Caki2 (cell line): ENCODE data around the gene MLH3. TPM values are rescaled to one million over a fixed set of nuclear protein-coding genes. Genes with fewer than 3 reads are reported as not detected.

Source experiments
- DNase-seq: peaks from one replicate; pipeline ENCODE4 v3.0.0-alpha.2; 2015; ENCODE audit warnings: low read depth
- in situ Hi-C: cut with HindIII; loops from 2 replicates; pipeline ENCODE4 v1.10.0; 2016; ENCODE audit warnings: low sequenced_read_pairs, low pct_unique_long_range_greater_than_20kb, mixed read lengths
- total RNA-seq: library from RNA; depleted of rRNA; stranded (reverse); fragments of >200 nt; shearing (Covaris generic); gene quantifications from 2 replicates; pipeline ENCODE4 v1.2.3, GENCODE V29; 2014; ENCODE audit warnings: low replicate concordance; rRNA removed

The MLH3 gene
- total RNA-seq: 17.1 and 22.5 TPM in 2 replicates

DNA sequence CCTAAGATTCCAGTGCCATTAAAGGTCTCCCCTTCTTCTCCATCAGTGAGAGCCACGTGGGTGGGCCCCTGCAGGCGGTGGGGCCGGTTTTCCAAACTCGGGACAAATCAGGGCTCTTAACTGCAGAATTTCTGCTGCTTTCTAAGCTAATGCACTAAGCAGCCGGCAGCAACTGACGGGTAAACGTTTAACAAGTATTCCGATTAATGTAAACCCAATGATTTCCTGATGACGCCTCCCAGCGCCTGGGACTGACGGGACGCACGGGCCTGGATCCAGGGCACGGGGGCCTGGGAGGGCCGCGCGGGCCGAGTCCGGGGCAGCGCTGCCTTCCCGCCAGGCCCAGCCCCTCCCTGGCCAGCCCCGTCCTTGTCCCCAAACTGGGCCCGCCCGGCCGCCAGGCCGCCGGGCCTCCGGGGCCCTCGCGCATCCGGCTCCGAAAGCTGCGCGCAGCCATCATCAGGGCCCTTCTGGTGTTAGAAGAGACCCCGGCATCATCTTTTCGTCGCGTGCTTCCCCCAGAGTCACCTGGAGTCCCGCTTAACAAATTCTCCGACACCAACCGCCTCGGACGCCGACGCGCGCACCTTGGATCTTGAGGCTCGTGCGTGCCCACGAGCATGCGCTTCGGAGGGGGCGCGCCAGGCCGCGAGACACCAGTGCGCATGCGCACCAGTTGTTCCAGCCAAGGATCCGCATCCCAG, at the start of gene MLH3:
Gene MLH3, minus strand, starts transcription at position 616 of the 704 bp plus-strand sequence. CDS start 1,812 bp downstream, outside the sequence.
- in situ Hi-C loops: no loop called here
- peak; percentile 80 for DNase-seq

DNA sequence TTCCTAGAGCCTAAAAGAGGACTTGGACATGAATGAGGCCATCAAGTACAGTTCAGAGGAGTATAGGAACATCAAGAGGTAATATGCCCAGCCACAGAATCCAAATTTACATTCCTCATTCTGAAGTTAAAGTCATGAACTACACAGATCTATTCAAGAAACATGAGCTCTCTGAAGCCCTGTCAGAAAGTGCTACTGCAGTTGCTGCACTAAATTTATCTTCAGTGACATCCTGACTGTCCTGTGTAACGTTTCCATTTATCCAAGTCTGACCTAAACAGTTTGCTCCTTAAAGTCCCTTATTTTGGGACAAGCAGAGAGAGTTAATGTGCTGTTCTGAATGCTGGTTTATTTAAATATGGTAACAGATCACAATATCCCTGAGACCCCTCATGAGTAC, 47.4 kb upstream of the MLH3 start:
- in situ Hi-C loops: no loop called here
- DNase-seq: no peak

DNA sequence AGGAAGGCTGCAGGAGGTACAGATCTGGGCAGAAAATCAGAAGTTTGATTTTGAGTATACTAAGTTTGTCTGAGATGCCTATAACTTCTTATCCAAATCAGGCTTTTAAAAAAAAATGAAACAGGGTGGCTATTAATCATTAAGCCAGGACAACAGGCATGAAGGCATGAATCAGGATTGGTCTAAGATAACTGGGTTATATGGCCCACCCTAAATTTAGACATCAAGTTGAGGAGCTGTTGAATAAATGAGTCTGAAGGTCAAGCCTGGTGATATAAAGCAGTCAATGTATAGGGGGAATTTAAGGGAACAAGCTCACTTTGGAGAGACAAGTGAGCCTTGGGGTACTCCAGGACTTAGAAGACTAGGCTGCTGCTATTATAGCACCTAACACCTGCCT, 46.9 kb upstream of the MLH3 start:
- in situ Hi-C loops: no loop called here
- DNase-seq: no peak

DNA sequence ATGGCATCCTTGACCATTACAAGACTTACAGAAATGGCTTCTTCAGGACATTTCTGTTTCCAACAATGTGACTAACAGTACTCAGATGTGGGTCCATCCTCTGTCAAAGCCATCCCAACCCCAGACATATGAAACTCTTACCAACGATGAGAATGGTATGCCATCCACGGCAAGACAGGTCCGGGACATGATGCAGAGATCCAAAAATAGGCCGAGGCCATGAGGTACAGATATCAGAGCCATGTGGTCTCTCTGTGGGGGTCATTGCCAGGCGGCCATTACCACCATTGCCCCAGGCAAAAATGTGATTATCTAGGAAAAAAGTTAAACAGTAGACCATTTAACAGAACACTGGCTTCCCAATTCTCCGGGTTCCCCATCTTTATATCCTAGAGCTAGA, 45.7 kb upstream of the MLH3 start:
- in situ Hi-C loops: no loop called here
- no peak for DNase-seq

DNA sequence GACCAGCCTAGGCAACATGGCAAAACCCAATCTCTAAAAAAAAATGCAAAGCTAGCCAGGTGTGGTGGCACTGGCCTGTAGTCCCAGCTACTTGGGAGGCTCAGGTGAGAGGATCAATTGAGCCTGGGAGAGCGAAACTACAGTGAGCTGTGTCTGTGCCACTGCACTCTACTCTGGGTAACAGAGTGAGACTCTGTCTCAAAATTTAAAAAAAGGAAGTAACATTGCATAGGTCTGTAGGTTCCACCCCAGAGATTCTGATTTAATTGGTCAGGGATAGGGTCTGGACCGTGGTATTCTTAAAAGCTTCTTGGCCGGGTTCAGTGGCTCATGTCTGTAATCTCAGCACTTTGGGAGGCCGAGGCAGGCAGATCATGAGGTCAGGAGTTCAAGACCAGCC, 44.4 kb upstream of the MLH3 start:
- in situ Hi-C loops: no loop called here
- no peak for DNase-seq

DNA sequence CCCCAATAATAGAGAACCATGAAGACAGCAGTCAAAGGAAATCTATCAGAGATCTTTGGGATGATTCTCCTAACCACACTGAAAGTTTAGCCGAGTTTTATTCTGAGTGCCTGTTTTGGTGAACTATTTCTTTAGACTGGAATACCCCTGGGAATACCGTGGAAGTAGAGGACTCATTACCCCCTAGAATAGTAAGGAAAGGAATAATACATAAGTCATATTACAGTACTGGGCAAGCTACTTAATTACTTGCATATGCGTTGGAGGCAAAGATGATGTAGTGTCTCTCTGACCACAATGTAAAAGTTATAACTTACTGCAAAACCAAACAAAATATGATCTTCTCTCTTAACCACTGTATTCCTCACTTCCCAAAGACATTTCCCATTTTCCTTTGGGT, 43.6 kb upstream of the MLH3 start:
- no peak for DNase-seq
- in situ Hi-C loops: no loop called here

DNA sequence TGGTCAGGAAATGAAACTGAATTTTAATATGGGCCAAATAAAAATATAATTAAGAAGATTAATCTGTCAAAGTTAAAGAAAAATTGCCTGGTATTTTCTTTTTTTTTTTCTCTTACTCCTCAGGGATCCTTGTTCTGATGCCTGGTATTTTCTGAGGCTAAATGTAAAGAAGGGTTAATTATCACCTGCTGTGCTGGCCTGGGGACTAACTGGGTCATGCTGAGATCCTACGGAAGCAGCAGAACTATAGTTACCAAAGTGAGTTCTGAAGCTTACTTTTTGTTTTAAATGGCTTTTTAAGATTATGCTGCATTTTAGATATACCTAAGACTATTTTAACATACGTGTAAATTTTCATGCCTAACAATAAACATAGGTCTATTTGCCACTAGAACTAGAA, 41.4 kb upstream of the MLH3 start:
- in situ Hi-C loops: no loop called here
- DNase-seq: no peak

DNA sequence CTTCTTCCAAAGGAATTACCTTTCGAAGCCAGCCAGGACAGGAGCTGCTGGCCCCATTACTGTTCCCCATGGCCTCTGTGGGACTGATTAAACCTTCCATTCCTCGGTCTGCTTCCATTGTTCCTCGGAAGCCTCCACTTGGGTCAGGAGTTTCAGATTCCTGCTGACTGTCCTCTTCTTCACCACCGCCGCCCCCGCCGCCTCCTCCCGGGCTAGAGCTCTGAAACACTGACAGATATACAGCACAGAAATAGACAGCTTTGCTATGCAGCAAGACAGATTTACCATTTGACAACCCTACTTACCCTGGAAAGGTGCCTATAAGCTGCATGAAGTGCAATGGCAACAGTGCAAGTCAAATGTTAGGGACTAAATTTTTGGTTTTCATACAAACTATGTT, 40.0 kb upstream of the MLH3 start:
- DNase-seq: no peak
- in situ Hi-C loops: no loop called here

DNA sequence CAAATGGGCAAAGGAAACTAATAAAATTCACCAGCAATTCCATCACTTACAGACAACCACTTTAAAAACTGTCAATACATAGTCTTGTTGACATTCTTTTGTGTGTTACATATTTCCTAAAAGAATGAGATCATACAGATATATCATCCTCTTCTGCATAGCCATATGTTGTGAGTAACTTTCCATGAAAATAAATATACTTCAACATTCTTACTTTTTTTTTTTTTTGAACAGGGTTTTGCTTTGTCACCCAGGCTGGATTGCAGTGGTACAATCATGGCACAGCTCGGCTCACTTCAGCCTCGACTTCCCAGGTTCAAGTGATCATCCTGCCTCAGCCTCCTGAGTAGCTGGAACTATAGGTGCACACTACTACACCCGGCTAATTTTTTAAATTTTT, 39.1 kb upstream of the MLH3 start:
- no peak for DNase-seq
- in situ Hi-C loops: no loop called here

DNA sequence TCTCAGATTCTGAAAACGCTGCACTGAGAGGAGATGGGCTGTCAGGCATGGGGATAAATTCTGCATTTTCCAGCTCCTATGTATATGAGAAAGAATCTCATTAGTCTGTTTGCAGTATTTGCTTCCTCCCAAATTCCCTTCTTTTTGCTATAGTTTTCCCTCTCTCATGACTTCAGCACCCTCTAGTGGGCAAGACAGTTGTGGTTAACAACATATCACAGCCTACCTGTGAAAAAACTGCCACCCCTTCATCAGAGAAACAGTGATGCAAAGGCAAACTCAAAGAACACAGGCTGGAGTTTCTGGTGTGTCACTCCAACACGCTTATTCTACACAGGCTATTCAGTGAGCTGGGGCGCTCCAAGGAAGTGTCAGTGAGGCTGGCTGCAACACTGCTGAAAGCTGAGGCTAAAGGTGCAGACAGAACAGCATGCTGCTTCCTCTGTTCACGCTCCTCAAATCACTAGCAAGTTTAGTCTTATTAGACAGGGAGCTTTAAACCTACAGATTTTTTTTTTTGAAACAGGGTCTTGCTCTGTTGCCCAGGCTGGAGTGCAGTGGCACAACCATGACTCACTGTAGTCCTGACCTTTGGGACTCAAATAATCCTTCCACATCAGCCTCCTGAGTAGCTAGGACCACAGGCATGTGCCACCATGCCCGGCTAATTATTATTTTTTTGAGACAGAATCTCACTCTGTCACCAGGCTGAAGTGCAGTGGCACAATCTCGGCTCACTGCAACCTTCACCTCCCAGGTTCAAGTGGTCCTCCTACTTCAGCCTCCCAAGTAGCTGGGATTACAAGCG, 37.5 kb upstream of the MLH3 start:
- in situ Hi-C loops: no loop called here
- peak; percentile 51 for DNase-seq

DNA sequence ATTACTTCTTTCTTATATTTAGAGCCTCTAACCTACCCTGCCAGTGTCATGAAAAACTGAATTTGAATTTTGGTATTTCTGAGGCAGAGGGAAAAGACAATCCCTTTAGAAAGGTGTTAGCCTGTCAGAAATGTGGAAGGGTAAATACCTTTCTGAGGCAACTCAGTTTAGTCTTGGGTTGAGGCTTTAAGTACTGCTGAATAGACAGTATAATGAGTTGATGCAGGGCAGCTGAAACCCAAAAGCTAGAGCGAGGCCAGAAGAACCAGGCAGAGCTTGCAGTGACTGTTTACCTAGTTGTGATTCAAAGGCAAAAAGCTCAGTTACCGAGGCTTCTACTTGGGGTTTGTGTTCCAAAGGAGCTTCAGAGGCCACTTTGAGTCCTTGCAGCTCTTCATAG, 36.9 kb upstream of the MLH3 start:
- no peak for DNase-seq
- in situ Hi-C loops: no loop called here

DNA sequence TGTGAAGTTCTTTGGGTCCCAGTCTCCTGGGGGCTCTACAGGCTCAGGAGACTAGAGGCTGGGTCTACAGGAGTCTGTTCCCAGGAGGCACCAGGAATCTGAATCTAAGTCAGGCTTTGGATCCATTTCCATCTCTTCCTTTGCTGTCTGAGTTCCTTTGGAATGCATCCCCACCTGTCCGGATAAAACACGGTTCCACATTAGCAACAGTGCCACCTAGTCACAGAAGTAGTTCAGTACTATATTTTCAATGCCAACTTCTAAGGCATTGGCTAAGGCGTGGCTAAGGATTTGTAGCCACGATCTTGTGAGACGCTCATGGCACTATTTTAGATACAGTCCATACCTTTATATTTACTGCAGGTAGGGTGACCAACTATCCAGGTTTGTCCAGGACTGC, 33.2 kb upstream of the MLH3 start:
- in situ Hi-C loops: no loop called here

DNA sequence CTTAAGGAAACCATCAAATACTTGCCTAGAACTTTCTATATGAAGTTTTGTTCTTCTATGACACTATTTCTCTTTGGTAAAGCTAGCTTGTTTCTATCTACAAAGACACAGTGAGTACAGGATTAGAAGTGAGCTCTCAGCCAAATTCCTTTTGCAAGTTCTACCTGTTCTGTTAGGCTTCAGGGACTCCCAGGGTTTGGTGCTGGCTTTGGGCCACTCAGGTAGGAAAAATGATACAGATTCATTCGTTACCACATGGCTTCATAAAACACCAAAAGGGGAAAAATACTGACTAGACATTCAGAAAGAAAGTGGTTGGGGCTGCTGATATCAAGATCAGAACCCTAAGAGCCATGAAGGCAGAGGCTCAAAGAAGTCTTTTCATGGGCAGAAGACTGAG, 32.0 kb upstream of the MLH3 start:
- in situ Hi-C loops: no loop called here
- DNase-seq: no peak

More for the DNA sequence above, 33.2 kb upstream of the MLH3 start:
- DNase-seq: no peak

DNA sequence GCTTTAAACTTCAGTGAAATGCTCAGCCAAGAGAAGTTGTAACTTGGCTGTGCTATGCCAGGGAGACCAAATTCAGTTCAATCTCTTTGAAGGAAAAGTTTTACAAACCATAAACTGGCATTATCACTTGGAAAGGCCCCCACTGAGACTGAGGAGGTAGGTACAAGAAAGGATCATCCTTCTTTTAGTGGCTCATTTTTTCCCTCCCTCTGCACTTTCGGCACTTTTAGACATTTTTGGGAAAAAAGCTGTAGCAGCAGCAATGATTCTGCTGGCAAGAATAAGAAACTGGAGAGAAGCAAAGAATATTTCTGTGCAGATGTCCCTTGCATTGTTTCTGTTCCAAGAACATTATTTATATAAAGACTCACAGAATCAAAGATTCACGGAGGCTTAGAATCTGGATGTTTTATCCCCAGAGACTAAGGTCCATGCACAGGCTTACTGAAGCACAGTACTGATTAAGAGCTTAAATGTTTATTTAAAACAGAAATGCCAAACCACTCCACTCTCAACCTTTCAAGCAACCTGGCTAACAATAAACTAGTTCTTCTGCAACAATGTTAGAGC, 30.5 kb upstream of the MLH3 start:
- DNase-seq: no peak
- in situ Hi-C loops: no loop called here

DNA sequence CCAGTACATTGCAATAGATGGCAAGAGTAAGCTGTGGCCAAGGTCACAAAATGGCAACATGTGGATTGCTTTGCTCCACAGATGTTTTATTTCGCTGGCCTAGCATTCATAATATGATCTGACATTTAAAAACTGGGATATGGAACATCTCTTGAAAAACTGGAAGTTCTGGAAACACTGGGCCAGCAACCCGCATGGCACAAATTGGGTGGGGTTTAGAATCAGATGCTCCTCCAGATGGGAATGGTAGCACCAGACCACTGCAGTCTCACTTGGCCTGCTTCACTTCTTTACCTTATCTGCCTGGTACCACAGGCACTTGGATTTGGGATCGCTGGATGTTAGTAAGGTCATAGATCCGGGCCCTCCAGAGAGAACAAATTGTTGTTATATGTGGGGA, 28.3 kb upstream of the MLH3 start:
- no peak for DNase-seq
- in situ Hi-C loops: no loop called here

DNA sequence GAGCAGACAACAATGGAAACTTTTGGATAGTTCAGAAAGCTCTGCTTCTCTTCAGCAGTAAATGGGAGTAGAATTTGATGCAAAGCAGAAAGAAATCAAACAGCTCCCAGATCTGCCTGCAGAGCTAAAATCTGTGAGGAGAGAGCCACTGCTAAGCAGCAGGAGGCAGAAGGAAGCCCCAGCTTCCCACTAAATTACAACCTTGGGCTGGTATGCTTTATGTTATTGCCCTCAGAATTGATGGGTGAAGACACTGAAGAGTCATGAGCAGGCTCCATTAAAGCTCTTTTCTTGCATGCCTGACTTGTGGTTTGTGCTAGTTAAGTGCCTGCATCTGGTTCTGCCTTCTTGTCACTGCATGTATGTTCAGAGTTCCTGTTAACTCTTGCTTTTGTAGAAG, 26.5 kb upstream of the MLH3 start:
- in situ Hi-C loops: no loop called here

DNA sequence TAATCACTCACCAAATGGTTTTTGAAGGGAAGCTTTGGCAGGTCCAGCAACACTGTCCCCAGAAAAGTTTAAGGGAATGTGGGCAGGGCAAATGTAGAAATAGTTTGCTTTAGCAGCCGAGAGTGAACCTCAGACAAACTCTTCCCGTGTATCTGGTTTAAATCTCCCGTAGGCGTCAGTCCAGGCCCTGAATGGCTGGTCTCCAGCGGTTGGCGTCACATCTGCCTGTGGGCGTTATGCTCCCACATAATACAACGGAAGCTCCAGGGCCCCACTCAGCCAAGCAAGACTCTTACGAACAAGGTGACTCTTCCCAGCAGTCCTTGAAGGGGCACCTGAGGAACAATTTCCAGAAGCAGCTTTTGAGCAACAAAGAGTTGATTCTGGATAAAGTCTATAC, 19.1 kb upstream of the MLH3 start:
- in situ Hi-C loops: no loop called here
- no peak for DNase-seq

More for the DNA sequence above, 26.5 kb upstream of the MLH3 start:
- DNase-seq: no peak

DNA sequence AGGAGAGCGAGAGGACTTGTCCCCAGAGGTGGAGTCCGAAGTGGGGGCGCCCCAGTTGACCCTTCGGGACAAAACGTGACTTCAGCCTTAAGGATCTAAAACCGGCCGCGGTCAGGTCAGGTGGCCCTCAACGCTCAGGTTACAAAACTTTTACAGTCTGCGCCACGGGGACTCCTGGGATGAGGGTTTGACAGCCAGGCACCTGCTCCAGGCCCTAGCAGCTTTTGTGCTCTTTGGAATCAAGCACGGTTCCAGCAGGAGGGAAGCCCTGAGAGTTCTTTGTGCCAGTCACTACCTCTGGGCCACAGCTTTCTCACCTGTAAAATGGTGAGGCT, 18.5 kb upstream of the MLH3 start:
- DNase-seq: no peak
- in situ Hi-C loops: no loop called here

DNA sequence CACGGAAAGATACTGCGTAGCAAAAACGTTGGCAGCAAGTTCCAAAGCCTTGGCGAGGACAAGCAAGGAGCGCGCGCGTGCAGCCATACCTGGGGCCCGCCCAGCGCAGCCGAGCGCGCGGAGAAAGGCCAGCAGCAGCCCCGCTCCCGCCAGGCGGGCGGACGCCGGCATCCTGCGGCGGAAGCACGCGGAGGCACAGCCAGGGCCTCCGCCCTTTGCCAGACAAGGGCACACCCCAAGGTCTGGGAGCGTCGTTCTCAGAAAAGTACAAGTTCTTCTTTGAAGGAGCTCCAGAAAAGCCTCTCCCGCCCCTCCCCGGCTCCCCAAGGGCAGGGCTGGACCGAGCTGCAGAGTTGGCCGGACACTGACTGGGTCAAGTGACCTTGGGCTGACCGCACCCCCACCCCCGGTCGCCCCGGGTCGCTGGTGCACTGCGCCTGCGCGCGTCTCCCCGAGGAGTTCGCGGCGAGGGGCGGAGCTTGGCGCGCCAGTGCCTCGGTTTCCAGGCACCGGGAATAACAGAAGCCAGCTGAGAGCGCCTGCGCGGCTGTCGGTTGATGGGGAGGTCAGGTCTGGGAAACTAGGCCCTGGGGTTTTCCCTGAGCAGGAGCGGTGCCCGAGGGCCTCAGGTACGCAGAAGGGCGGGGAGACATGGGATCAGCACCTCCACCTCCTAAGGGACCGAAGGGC, 18.0 kb upstream of the MLH3 start, which contains the start of gene ZC2HC1C:
Gene ZC2HC1C, plus strand, starts transcription at position 521 of the 690 bp plus-strand sequence. CDS start 933 bp downstream, outside the sequence.
- DNase-seq: peak; percentile 91
- in situ Hi-C loops: no loop called here
